Body of pancreas (tissue), 4 donors: ENCODE data around the gene HCST. TPM values are rescaled to one million over a fixed set of nuclear protein-coding genes. Genes with fewer than 3 reads are reported as not detected.

Experiments
- ATAC-seq: fragments of 150-250 bp; one replicate; pipeline ENCODE4 v1.9.1; 2016
- DNase-seq, 4 donors: peaks; one replicate each; pipeline ENCODE4 v3.0.0-alpha.2; 2019
- H3K27ac ChIP-seq, 4 donors: fragments of 200-600 bp; sonication (generic); 1 replicate in 3 of 4; 2 replicates in 1 of 4; pipeline versions ENCODE4 v1.5.1 to v1.6.1; 2016 to 2019; ENCODE audit warnings: mild to moderate bottlenecking in 1 of 4, mixed read lengths in 1 of 4, moderate library complexity in 1 of 4
- H3K27me3 ChIP-seq, 2 donors: fragments of 200-600 bp; sonication (generic); one replicate each; pipeline ENCODE4 v1.6.0; 2016; ENCODE audit warnings: mild to moderate bottlenecking in 1 of 2
- H3K36me3 ChIP-seq, 2 donors: fragments of 200-600 bp; sonication (generic); replicated peaks in 1 of 2; 2 replicates each; pipeline ENCODE4 v1.5.1; 2016; ENCODE audit warnings: low read depth in 2 of 2; ENCODE audit not compliant: insufficient read depth in 1 of 2
- H3K4me1 ChIP-seq: fragments of 200-600 bp; sonication (generic); one replicate; pipeline ENCODE4 v1.6.0; 2016
- H3K4me3 ChIP-seq, 2 donors: fragments of 200-600 bp; sonication (generic); 1 replicate in 1 of 2; 2 replicates in 1 of 2; pipeline ENCODE4 v1.5.1; 2016 to 2019
- H3K9me3 ChIP-seq, 3 donors: fragments of 200-600 bp; sonication (generic); 1 replicate in 2 of 3; 2 replicates in 1 of 3; pipeline ENCODE4 v1.5.1; 2016
- CTCF ChIP-seq, 7 experiments: fragments of 450-650 bp in 4 of 7; fragments of 200-600 bp in 3 of 7; sonication (generic) in 3 of 7; IDR thresholded peaks; one replicate each; pipeline ENCODE4 v1.5.1; 2016 to 2019; ENCODE audit warnings: antibody characterized with exemption in 7 of 7
- POLR2A ChIP-seq, 3 donors: fragments of 450-650 bp; IDR thresholded peaks; one replicate each; pipeline ENCODE4 v1.6.1; 2016; ENCODE audit warnings: antibody characterized with exemption in 3 of 3, mild to moderate bottlenecking in 2 of 3
- WGBS, 2 donors: methylation state at CpG; one replicate each; pipeline ENCODE4 v1.1.5; 2017; 5-methylcytosine and 5-hydroxymethylcytosine counted together
- intact Hi-C: fragments of 100-400 bp; cut with DNase I; formaldehyde crosslinking; loops from one replicate; pipeline ENCODE4 v1.15.1; 2023
- total RNA-seq, 2 donors: library from RNA; depleted of rRNA; stranded (reverse); fragments of >200 nt; gene quantifications; one replicate each; pipeline ENCODE4 v1.1.0, GENCODE V29; 2016

HCST gene
- total RNA-seq, 2 donors from 2014 or later: 5.2 TPM; not detected in 1

GRCh38 chr19:35915443-35915842, 13.1 kb downstream of the HCST start:
- H3K27ac ChIP-seq: no peak overlapping the region
- intact Hi-C loops: no loop called here
- 34 to 52% methylated on average over 3 of the region's 3 CpGs for WGBS, 2 donors

GRCh38 chr19:35919306-35919705, 17.0 kb downstream of the HCST start:
- TF ChIP-seq POLR2A (IDR thresholded peaks at IDR 0.05) (no peak), CTCF (IDR thresholded peaks at IDR 0.05) (no peak)
- Histone ChIP-seq H3K27me3 (no peaks in the 10 kb centered on the region), H3K9me3 (no peaks in the 10 kb centered on the region), H3K27ac (no peak overlapping the region), H3K4me1 (no peaks in the 10 kb centered on the region), H3K4me3 (no peak overlapping the region), H3K36me3 (no peaks in the 10 kb centered on the region)
- WGBS, 2 donors: 82 to 92% methylated on average over 9 to 11 of the region's 11 CpGs
- intact Hi-C loops: no loop called here
- ATAC-seq: no peak
- no peak for DNase-seq

More at GRCh38 chr19:35915443-35915842, 13.1 kb downstream of the HCST start:
- Histone ChIP-seq H3K4me3 (no peak overlapping the region), H3K4me1 (peaks cover 11% of the 10 kb centered on the region), H3K9me3 (no peaks in the 10 kb centered on the region), H3K36me3 (no peaks in the 10 kb centered on the region), H3K27me3 (no peaks in the 10 kb centered on the region)
- DNase-seq (no peak), ATAC-seq (no peak)
- TF ChIP-seq CTCF (IDR thresholded peaks at IDR 0.05) (no peak), POLR2A (IDR thresholded peaks at IDR 0.05) (no peak)

GRCh38 chr19:35921012-35921411, 18.7 kb downstream of the HCST start:
- no peak for TF ChIP-seq CTCF (IDR thresholded peaks at IDR 0.05)
- TF ChIP-seq POLR2A (IDR thresholded peaks at IDR 0.05): no peak
- ATAC-seq (no peak), DNase-seq (no peak)
- 78 to 80% methylated on average over 6 of the region's 6 CpGs for WGBS, 2 donors
- H3K27ac ChIP-seq: no peak overlapping the region
- intact Hi-C loops: no loop called here
- no peaks in the 10 kb centered on the region for H3K9me3 ChIP-seq
- no peaks in the 10 kb centered on the region for H3K27me3 ChIP-seq
- H3K4me1 ChIP-seq: no peaks in the 10 kb centered on the region
- no peaks in the 10 kb centered on the region for H3K36me3 ChIP-seq
- no peak overlapping the region for H3K4me3 ChIP-seq

GRCh38 chr19:35925501-35925900, 23.2 kb downstream of the HCST start:
- Histone ChIP-seq H3K27ac (no peak overlapping the region), H3K27me3 (no peaks in the 10 kb centered on the region), H3K36me3 (no peaks in the 10 kb centered on the region), H3K9me3 (no peaks in the 10 kb centered on the region), H3K4me1 (no peaks in the 10 kb centered on the region), H3K4me3 (no peak overlapping the region)
- TF ChIP-seq POLR2A (IDR thresholded peaks at IDR 0.05) (no peak), CTCF (IDR thresholded peaks at IDR 0.05) (no peak)
- WGBS, 2 donors: 81 to 84% methylated on average over 3 of the region's 3 CpGs
- DNase-seq: no peak
- intact Hi-C loops: loop anchor here (5.0 kb wide), 1 partner anchor 38 kb away; no protein-coding TSS in a partner anchor
- no peak for ATAC-seq

GRCh38 chr19:35928507-35928906, 26.2 kb downstream of the HCST start:
- no peak for DNase-seq
- TF ChIP-seq CTCF (IDR thresholded peaks at IDR 0.05) (no peak), POLR2A (IDR thresholded peaks at IDR 0.05) (no peak)
- ATAC-seq: no peak
- Histone ChIP-seq H3K9me3 (no peaks in the 10 kb centered on the region), H3K4me1 (peaks cover 3% of the 10 kb centered on the region), H3K36me3 (no peaks in the 10 kb centered on the region), H3K27ac (no peak overlapping the region), H3K27me3 (no peaks in the 10 kb centered on the region), H3K4me3 (no peak overlapping the region)
- WGBS, 2 donors: 65 to 68% methylated on average over 5 of the region's 5 CpGs
- intact Hi-C loops: loop anchor here (5.0 kb wide), 1 partner anchor 41 kb away; no protein-coding TSS in a partner anchor
